ENCODE measurements around the gene CTAGE8. TPM values are rescaled to one million over a fixed set of nuclear protein-coding genes. Genes with fewer than 3 reads are reported as not detected.
"Not testable (repeated sequence)": the region's sequence is repeated elsewhere in the genome, so short reads cannot be mapped to it uniquely, and the experiment has no call there.

CTAGE8 gene
- polyA plus RNA-seq (ENCODE audit: insufficient read length in 4 of 4): 1 to 10 TPM; 4.0 to 8.9 (median 5.3) TPM

DNA sequence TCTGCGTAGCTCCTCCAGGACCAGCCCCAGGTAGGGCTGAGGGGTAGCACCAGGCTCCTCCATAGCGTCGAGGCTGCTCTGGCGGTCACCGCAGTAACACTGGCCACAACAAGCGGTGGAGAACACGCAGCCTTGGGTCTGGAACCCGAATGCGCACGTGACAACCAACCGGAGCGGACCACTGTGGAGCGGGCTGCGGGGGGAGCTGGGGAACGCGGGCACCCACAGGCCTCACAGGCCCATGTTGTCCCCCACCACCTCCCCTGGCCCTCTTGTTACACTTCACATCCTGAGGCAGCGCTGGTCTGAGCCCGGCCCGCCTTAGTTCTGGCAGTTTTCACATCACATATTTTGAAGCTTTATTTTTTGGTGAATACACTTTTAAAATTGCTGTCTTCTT is at the start of gene CTAGE8:
CTAGE8 (minus strand) TSS at position 101 of the 400 bp plus-strand sequence; CDS start at position 63, 38 bp downstream.
- DNase-seq (ENCODE audit: low read depth in 4 of 4, low spot score in 2 of 4): not testable (repeated sequence)

DNA sequence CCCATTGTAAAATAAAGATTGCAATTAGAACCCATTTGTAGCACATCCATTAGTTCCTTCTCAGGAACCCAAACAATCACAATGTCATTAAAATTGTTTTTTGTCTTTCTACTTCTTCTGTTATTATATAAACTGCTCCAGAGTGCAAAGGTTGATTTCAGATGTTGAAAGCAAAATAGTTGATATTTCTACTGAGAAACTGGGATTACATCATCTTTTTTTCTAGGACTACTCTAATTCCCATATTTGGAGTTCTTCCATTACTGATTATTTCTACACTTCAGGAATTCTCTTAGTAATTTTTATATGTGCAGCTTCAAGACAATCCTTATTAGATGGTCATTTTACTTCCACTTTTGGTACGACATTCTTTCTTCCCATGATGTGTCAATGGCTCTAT is 48.4 kb upstream of the CTAGE8 start:
- DNase-seq (ENCODE audit: low read depth in 4 of 4, low spot score in 2 of 4): not testable (repeated sequence)

GRCh38 chr7:144311872-144312469 is 42.9 kb upstream of the CTAGE8 start, which contains the start of gene OR2A1:
OR2A1 (plus strand) TSS chr7:144312419; CDS start chr7:144318125, 5,706 bp downstream.
- not testable (repeated sequence) for DNase-seq (ENCODE audit: low read depth in 4 of 4, low spot score in 2 of 4)

- DNase-seq (ENCODE audit: low read depth in 4 of 4, low spot score in 2 of 4): not testable (repeated sequence)
These were observed 42.1 kb upstream of the CTAGE8 start for GRCh38 chr7:144311218-144311617.

- DNase-seq (ENCODE audit: low read depth in 4 of 4, low spot score in 2 of 4): not testable (repeated sequence)
These were observed 40.6 kb upstream of the CTAGE8 start for GRCh38 chr7:144309702-144310101.

- DNase-seq (ENCODE audit: low read depth in 4 of 4, low spot score in 2 of 4): not testable (repeated sequence)
These were observed 36.1 kb upstream of the CTAGE8 start for GRCh38 chr7:144305156-144305555.

DNA sequence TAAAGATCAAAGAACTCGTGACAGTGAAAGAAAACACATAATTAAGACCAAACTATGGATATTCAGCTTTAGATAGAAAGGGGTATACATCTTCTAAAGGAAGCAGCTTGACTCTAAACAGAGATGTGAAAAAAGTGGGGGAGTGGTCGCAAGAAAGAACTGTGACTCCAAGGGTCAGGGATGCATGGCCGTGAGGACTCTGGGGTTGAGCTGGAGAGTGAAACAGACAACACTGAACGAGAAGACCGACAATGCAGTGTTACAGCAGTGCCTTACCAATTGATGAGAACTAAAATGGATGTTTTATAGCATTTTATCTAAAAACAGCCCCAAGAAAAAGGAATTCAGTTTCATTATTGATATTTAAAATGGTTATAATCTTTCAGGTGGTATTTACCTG is 34.5 kb upstream of the CTAGE8 start:
- DNase-seq (ENCODE audit: low read depth in 4 of 4, low spot score in 2 of 4): not testable (repeated sequence)

GRCh38 chr7:144302578-144303303 is 33.7 kb upstream of the CTAGE8 start:
- not testable (repeated sequence) for DNase-seq (ENCODE audit: low read depth in 4 of 4, low spot score in 2 of 4)

- not testable (repeated sequence) for DNase-seq (ENCODE audit: low read depth in 4 of 4, low spot score in 2 of 4)
These were observed 24.9 kb upstream of the CTAGE8 start for GRCh38 chr7:144293794-144294499.

- DNase-seq (ENCODE audit: low read depth in 4 of 4, low spot score in 2 of 4): not testable (repeated sequence)
These were observed 23.5 kb upstream of the CTAGE8 start for GRCh38 chr7:144292384-144293161.

DNA sequence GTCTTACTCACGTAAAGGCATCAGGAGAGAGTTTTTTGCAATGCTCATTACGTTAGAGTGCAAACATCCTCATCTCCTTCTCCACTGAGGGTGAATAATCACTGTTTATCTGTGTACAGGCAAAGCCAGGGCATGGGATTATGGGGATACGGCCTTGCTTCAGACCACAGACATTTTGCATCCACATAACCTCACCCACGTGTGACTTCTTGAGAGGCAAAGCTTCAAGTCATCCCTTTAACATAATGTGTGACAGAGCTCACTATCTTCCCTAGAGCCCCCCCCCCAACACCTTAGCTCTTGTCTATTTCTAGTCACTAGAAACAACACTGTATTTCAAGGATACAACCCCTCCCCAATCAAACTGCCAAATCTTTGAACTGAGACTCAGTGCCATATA is 22.5 kb upstream of the CTAGE8 start:
- DNase-seq (ENCODE audit: low read depth in 4 of 4, low spot score in 2 of 4): not testable (repeated sequence)

GRCh38 chr7:144287171-144287784 is 18.2 kb upstream of the CTAGE8 start:
- DNase-seq (ENCODE audit: low read depth in 4 of 4, low spot score in 2 of 4): not testable (repeated sequence)

GRCh38 chr7:144283716-144284115 is 14.6 kb upstream of the CTAGE8 start:
- not testable (repeated sequence) for DNase-seq (ENCODE audit: low read depth in 4 of 4, low spot score in 2 of 4)

- DNase-seq (ENCODE audit: low read depth in 4 of 4, low spot score in 2 of 4): not testable (repeated sequence)
These were observed 13.4 kb upstream of the CTAGE8 start for GRCh38 chr7:144282490-144282889.

DNA sequence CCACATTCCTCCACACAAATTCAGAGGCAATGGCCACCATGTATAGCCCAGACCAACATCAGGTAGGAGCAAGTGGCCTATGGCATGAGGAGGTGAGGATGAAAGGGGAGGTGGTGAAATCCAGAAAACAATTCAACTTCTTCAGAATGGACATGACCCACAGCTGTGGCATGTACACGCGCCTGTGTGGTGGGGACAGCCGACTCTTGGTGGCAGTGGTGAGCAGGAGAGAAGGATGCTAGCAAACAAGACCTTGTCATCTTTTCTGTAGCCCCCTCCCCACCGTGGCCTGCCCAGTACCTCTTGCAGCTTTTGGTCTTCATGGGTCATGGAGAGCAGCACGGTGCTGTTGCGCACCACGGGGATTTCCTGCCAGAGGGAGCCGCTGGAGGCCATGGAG is 12.9 kb upstream of the CTAGE8 start:
- not testable (repeated sequence) for DNase-seq (ENCODE audit: low read depth in 4 of 4, low spot score in 2 of 4)

DNA sequence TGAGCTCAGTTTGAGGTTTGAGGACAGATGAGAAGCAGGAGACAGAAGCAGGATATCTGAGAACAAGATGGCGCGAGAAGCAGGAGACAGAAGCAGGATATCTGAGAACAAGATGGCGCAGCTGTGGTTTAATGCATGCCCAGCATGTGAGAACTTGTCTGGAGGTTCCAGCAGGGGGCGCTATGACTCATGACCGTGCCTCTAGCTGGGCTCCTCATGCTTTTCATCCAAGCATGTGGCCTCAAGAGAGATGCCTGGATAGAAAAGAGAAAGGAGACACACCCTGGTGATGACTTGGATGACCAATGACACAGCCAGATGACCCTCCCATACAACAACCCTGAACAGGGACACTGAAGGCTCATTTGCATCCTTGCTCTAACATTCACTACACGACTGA is 10.9 kb upstream of the CTAGE8 start:
- not testable (repeated sequence) for DNase-seq (ENCODE audit: low read depth in 4 of 4, low spot score in 2 of 4)

DNA sequence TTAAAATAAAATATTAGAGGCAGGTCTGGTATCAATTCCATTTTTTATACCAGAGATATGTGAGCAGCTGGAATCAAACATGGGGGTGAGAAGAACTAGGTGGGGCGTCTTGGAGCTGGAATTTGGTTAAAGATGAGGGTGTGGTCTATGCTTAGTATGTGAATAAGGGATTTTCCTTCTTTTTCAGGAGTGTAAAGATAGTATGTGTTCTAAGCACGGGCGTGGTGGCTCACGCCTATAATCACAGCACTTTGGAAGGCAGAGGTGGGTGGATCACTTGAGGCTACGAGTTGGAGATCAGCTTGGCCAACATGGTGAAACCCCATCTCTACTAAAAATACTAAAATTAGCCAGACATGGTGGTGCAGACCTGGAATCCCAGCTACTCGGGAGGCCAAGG is 6.2 kb upstream of the CTAGE8 start:
- not testable (repeated sequence) for DNase-seq (ENCODE audit: low read depth in 4 of 4, low spot score in 2 of 4)

DNA sequence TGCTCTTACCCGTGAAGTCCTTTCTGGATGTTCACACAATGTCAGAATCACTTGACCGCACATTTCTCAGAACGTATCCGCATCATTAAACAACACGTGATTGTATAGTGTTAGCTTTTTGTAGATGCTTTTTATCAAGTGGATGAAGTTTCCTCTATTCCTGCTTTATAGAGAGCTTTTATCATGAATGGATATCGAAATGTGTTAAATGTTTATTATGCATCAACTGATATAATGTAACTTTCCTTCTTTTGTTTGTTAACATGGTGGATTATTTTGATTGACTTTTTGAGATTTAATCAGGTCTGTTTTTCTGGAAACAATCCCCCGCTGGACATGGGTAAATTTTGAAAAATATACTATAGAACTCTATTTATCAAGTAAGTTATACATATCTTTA is 4.4 kb downstream of the CTAGE8 start, which contains the start of gene OR2A7:
OR2A7 (minus strand) TSS at position 101 of the 400 bp plus-strand sequence. CDS start 5,164 bp downstream, outside the sequence.
- not testable (repeated sequence) for DNase-seq (ENCODE audit: low read depth in 4 of 4, low spot score in 2 of 4)

DNA sequence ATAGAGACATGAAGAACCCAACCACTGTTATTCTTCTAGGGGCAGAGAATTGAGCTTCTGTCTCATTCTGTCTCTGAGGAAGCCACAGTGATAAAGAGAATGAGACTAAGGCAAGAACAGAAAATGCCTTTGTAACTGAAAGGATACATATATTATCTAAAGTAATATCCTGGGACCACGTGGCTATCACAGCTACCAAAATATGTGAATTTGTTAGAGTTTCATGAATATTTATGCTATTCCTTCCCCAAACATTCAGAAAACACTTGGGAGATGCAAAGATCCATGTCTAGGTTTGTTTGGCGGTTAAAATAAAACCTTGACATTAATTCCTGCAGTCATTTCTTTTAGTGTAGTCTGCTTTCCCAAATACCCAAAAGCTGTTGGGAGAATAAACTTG is 7.0 kb downstream of the CTAGE8 start:
- not testable (repeated sequence) for DNase-seq (ENCODE audit: low read depth in 4 of 4, low spot score in 2 of 4)

DNA sequence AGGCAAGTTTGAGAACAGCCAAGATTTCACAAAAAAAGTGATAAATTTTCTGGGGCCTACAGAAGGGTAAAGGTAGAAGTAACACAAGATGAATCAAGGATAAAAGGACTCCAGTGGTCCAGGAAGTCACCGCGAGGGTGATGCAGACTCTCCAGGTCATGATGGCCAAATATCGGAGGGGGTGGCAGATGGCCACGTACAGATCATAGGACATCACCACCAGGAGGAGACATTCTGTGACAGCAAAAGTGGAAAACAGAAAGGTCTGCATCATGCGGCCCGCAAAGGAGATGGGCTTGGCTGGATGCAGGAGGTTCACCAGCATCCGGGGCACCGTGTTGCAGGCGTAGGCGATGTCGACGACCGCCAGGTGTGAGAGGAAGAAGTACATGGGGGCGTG is 10.0 kb downstream of the CTAGE8 start:
- DNase-seq (ENCODE audit: low read depth in 4 of 4, low spot score in 2 of 4): not testable (repeated sequence)
